Lower leg skin (tissue), 4 donors: ENCODE data around the gene ANKRD13D. TPM values are rescaled to one million over a fixed set of nuclear protein-coding genes. Genes with fewer than 3 reads are reported as not detected.

ENCODE experiments used
- DNase-seq, 2 donors: peaks; one replicate each; pipeline ENCODE4 v3.0.0-alpha.2; 2019; ENCODE audit warnings: low spot score in 2 of 2
- H3K4me3 ChIP-seq: fragments of 200-600 bp; sonication (generic); 2 replicates; pipeline ENCODE4 v1.5.1; 2017; ENCODE audit warnings: mild to moderate bottlenecking, low read depth; ENCODE audit not compliant: poor library complexity, severe bottlenecking
- CTCF ChIP-seq, 3 donors: fragments of 450-650 bp; IDR thresholded peaks; one replicate each; pipeline ENCODE4 v1.5.1; 2016; ENCODE audit warnings: antibody characterized with exemption in 3 of 3, mild to moderate bottlenecking in 3 of 3, moderate library complexity in 2 of 3
- POLR2A ChIP-seq, 2 donors: fragments of 450-650 bp; IDR thresholded peaks; one replicate each; pipeline ENCODE4 v1.6.1; 2016 to 2017; ENCODE audit warnings: antibody characterized with exemption in 2 of 2, mild to moderate bottlenecking in 1 of 2, moderate library complexity in 1 of 2
- WGBS, 2 donors: methylation state at CpG; one replicate each; pipeline ENCODE4 v1.1.5; 2018; 5-methylcytosine and 5-hydroxymethylcytosine counted together
- intact Hi-C: fragments of 100-400 bp; cut with DNase I; formaldehyde crosslinking; loops from one replicate; pipeline ENCODE4 v1.15.0; 2023; ENCODE audit warnings: low total_unique reads
- total RNA-seq, 4 donors: library from RNA; depleted of rRNA; stranded (reverse); fragments of >200 nt; gene quantifications; one replicate each; pipeline ENCODE4 v1.1.0, GENCODE V29; 2016

The ANKRD13D gene
- total RNA-seq, 4 donors from 2014 or later = 60.5 to 84.7 (median 72.8) TPM

GRCh38 chr11:67278939-67279588 is 10.0 kb upstream of the ANKRD13D start:
- no peak overlapping the region for H3K4me3 ChIP-seq
- DNase-seq = no peak
- intact Hi-C loops = no loop called here
- WGBS, 2 donors = 85 to 89% methylated on average over 14 of the region's 14 CpGs
- TF ChIP-seq CTCF (IDR thresholded peaks at IDR 0.05) (no peak), POLR2A (IDR thresholded peaks at IDR 0.05) (no peak)

DNA sequence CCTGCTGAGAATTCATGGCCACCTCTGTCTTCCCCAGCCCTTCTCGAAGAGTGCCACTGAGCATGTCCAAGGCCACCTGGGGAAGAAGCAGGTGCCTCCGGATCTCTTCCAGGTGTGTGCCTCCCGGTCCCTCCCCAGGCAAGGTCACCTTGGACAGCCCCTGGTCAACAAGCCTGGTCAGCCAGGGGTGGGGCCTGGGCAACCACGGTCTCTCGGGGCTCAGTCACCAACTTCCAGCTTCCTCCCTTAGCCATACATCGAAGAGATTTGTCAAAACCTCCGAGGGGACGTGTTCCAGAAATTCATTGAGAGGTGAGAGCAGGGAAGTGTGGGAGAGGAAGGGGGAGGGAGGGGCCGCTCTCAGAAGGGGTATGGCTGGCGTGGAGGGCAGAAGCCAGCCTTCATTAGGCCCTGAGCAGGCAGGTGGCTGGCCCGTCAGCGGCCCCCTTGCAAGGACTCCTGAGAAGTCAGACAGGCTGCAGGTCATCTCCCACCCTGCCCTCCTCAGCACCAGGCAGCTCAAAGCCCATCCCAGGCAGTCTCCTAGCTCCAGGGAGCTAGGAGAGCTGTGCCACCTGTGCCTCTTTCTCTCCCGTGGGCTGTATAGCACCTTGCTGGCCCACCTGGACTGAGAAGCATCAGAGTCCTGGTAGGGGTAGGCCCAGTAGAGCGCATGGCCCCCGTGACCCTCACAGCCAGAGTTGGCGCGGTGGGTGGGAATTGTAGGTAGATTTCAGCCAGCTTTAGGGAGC is 9.3 kb upstream of the ANKRD13D start:
- H3K4me3 ChIP-seq = no peak overlapping the region
- DNase-seq = no peak
- intact Hi-C loops = no loop called here
- 86 to 89% methylated on average over 13 to 17 of the region's 17 CpGs for WGBS, 2 donors
- TF ChIP-seq CTCF (IDR thresholded peaks at IDR 0.05) = no peak
- TF ChIP-seq POLR2A (IDR thresholded peaks at IDR 0.05) = no peak

GRCh38 chr11:67280341-67280787 is 8.7 kb upstream of the ANKRD13D start:
- no peak for DNase-seq

DNA sequence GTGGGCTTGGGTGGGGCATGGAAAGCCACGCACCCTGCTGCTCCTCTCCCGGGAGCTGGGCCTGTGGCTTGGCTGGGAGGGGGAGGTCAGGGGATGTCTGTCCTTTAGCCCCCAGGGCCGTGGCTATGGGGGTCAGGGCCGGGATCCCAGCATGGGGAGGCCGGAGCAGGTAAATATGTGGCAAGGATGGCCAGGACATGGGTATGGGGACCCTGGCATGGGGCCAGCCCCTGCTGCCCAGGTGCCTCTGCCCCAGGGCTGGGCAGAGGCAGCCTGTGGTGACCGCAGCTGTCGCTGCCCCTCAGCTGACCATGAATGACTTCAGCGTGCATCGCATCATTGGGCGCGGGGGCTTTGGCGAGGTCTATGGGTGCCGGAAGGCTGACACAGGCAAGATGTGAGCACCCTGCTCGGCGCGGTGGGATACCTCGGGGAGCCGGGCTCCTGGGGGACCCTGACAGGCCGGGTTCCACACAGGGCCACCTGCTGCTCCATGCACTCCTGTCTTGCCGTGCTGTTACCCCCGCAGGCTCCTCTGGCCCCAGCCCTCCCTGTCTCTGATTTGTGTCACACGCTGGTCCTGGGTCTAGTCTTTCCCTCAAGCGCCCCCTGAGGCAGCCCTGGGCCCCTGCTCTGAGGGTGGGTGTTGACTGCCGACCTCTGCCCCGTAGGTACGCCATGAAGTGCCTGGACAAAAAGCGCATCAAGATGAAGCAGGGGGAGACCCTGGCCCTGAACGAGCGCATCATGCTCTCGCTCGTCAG is 8.1 kb upstream of the ANKRD13D start:
- intact Hi-C loops = no loop called here
- H3K4me3 ChIP-seq = no peak overlapping the region
- TF ChIP-seq CTCF (IDR thresholded peaks at IDR 0.05) (no peak), POLR2A (IDR thresholded peaks at IDR 0.05) (no peak)
- WGBS, 2 donors = 93 to 96% methylated on average over 26 to 31 of the region's 31 CpGs
- no peak for DNase-seq

More at GRCh38 chr11:67280341-67280787, 8.7 kb upstream of the ANKRD13D start:
- intact Hi-C loops = no loop called here
- TF ChIP-seq POLR2A (IDR thresholded peaks at IDR 0.05) (no peak), CTCF (IDR thresholded peaks at IDR 0.05) (no peak)
- 81 to 82% methylated on average over 13 of the region's 13 CpGs for WGBS, 2 donors
- no peak overlapping the region for H3K4me3 ChIP-seq

GRCh38 chr11:67281552-67282150 is 7.5 kb upstream of the ANKRD13D start:
- no peak overlapping the region for H3K4me3 ChIP-seq
- TF ChIP-seq POLR2A (IDR thresholded peaks at IDR 0.05) (no peak), CTCF (IDR thresholded peaks at IDR 0.05) (no peak)
- no peak for DNase-seq
- intact Hi-C loops = no loop called here
- 91 to 97% methylated on average over 19 to 24 of the region's 27 CpGs for WGBS, 2 donors
